ENCODE results near the gene TRAPPC10.

Gene TRAPPC10

DNA sequence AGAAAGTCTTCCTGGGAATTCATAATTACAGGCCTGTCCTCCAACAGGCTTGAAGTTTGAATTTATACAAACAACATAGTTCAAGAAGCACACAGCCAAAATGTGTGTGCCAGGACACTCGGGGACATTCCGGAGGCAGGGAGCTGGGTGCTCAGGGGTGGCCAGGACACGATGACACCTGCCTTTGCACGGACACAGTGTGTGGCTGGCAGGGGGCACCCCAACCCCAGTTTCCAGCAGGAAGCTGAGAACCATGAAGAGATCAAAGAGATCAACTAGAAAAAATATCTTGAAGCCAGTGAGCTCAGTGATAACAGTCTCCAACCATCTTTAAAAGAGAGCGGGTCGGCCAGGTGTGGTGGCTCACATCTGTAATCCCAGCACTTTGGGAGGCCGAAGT, 32.5 kb upstream of the TRAPPC10 start:
- no peak for DNase-seq
- in situ Hi-C loops (cut with MboI; ENCODE audit: low pct_unique_long_range_greater_than_20kb, low sequenced_read_pairs): no loop called here

- no peak for DNase-seq
- in situ Hi-C loops (cut with MboI; ENCODE audit: low pct_unique_long_range_greater_than_20kb, low sequenced_read_pairs): no loop called here
Measured at GRCh38 chr21:43981151-43981870, 30.8 kb upstream of the TRAPPC10 start.

GRCh38 chr21:43981871-43982210, 30.3 kb upstream of the TRAPPC10 start:
- DNase-seq: no peak
- in situ Hi-C loops (cut with MboI; ENCODE audit: low pct_unique_long_range_greater_than_20kb, low sequenced_read_pairs): no loop called here

DNA sequence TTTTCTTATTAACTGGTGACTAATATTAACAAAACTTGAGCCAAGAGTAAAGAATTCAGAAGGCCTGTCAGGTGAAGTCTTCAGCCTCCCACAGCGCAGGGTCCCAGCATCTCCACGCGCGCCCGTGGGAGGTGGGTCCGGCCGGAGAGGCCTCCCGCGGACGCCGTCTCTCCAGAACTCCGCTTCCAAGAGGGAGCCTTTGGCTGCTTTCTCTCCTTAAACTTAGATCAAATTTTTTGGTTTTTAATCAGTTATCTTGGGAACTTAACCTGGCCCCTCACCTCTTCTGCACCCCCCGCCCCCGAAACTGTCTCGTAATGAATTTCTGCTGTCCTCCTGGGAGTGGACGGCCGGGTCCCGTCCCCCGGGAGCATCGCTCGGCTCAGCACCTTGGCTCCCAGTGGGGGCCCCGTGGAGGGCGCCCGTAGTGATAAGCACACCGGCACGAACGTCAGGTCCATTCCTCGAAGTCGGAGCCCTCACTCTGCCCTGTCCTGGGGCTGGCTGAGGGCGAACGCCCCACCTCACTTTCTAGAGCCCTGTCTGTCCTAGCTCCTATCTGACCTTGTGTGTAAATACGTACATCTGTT, 29.5 kb upstream of the TRAPPC10 start:
- DNase-seq: no peak
- in situ Hi-C loops (cut with MboI; ENCODE audit: low pct_unique_long_range_greater_than_20kb, low sequenced_read_pairs): no loop called here

GRCh38 chr21:43983390-43983789, 28.7 kb upstream of the TRAPPC10 start:
- DNase-seq: no peak
- in situ Hi-C loops (cut with MboI; ENCODE audit: low pct_unique_long_range_greater_than_20kb, low sequenced_read_pairs): no loop called here

- no peak for DNase-seq
- in situ Hi-C loops (cut with MboI; ENCODE audit: low pct_unique_long_range_greater_than_20kb, low sequenced_read_pairs): no loop called here
Measured at GRCh38 chr21:43983860-43984420, 28.2 kb upstream of the TRAPPC10 start.

DNA sequence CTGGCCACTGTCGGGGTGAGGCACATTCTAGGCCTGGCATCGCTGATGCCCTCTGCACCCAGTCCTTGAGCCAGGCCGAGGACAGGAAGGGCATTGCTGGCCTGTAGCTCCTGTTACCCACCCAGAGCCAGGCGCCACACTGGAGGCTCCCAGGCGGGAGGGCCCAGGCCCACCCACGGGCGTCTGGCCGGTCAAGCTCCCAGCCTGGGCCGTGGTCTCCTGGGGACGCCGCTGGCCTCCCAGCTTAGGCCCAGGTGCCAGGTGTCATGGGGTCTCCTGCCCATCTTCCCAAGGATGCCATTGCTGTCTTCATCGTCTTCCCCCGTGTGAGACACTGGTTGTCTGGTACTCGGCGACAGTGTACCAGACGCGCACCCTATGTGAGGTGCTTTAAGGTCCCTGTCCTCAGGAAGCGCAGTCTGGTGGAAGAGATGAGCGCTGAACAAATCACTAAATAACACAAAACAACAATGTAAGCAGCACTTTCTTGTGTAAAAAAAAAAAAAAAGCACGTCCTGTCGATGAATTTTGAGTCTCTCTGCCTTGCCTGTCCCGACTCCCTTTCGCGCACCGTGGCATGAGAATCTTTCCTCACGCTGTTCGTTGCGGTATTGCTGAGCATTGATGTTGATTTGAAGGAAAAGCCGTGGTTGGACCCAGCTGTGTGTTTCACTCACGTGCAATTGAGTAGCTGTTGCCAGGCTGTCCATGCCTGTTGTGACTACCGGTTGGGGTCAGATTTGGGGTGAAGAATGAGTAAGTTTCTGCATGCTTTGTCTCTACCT, 27.0 kb upstream of the TRAPPC10 start:
- in situ Hi-C loops (cut with MboI; ENCODE audit: low pct_unique_long_range_greater_than_20kb, low sequenced_read_pairs): no loop called here

DNA sequence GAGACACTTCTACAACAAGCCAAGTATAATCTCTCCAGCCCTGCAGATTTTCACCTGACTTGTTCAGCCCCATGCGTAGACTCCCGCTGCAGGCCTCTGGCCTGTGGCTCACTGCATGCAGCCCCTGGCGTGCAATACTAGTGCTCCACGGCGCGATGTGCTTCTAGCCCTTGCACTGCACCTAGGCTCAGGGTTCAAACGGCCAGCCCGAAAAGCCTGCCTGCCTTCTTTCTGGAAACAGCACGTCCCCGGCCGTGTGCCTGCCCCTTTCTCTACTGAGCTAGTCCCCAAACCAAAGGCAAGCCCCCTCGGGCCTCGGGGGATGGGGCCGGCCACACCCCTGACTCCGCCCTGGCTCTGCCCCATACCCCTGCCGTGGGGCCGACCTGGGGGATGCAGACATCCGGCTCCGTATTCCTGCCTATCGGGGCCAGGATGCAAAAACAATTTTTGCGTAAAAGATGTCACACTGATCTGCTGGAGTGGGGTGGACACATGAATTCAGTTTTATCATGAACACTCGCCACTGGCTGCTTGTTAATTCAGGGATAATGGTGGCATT, 26.3 kb upstream of the TRAPPC10 start:
- DNase-seq: no peak
- in situ Hi-C loops (cut with MboI; ENCODE audit: low pct_unique_long_range_greater_than_20kb, low sequenced_read_pairs): no loop called here

More for the DNA sequence above, 27.0 kb upstream of the TRAPPC10 start:
- no peak for DNase-seq

DNA sequence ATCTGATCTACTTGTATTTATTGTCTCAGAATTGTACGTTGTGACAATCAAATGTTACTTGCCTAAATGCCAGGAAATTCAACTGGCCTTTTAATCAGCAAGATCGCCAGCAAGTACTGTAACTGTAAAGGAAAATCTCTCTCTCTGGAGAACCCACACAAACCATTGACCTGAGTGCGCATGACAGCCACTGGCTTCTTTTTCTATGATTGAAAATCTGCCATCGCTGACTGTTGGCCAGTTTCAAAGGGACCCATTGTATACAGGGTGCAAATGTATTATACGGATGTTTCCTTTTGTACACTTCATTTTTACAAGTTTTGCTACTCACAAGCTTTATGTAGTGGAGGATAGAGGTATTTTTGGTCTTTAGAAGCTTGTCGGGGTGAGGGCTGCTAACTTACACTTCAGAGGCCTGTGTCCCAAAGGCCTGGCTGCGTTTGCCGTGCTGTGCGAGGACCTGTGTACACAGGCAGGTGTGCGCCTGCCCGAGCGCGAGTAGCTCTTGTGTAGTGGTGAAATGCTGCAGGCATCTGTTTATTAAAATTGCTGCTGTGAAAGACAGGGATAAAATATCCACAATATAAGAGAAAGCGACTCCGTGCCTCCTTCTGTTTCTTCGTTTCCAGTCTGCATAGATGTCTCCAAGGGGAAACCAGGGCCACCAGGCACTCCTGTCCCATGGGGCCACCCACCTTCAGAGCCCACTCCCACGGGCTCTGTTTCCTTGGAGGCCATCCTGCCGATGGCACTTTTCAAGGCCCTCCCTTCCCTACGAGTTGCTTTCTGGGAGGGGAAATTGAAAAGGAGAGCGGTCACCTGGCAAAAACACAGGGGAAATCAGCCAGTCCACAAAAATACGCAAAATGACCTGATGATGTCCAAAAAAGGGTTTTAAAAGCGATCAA, 25.3 kb upstream of the TRAPPC10 start:
- in situ Hi-C loops (cut with MboI; ENCODE audit: low pct_unique_long_range_greater_than_20kb, low sequenced_read_pairs): no loop called here
- DNase-seq: no peak

DNA sequence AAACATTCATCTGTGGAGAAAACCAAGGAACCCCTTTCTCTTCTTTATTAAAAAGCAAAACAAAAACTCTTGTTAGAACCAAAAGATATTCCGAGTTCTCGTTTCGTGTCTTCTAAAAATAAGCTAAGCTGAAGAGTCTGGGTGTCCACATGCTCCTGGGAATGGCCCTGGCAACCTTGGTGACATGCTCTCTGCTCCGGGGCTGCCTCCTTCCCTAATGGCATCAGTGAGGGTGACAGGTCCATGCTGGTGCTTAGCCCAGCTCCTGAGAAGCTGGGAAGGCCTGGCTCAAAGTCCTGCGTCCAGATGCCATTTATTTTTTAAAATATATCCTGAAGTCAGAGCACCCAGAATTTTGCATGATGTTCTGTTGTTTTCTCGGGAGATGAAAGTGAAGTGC, 24.6 kb upstream of the TRAPPC10 start:
- in situ Hi-C loops (cut with MboI; ENCODE audit: low pct_unique_long_range_greater_than_20kb, low sequenced_read_pairs): no loop called here
- no peak for DNase-seq

DNA sequence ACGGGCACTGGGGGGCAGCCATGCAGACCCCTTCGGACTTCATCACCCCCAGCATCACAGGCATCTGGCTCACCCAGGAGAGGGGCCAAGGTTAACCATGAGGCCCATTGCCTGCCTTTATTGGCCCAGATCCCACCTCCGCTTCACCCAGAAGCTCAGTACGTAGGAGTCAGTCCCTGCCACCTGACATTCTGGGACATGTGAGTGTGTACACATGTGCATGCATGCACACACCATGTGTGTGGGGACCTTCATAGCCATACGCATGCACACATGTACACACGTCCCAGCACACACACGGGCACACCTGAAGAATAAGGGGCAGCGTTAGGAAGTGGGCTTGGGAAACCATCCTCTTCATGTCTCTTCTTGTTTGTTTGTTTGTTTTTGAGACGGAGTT, 24.1 kb upstream of the TRAPPC10 start:
- in situ Hi-C loops (cut with MboI; ENCODE audit: low pct_unique_long_range_greater_than_20kb, low sequenced_read_pairs): no loop called here
- DNase-seq: no peak

DNA sequence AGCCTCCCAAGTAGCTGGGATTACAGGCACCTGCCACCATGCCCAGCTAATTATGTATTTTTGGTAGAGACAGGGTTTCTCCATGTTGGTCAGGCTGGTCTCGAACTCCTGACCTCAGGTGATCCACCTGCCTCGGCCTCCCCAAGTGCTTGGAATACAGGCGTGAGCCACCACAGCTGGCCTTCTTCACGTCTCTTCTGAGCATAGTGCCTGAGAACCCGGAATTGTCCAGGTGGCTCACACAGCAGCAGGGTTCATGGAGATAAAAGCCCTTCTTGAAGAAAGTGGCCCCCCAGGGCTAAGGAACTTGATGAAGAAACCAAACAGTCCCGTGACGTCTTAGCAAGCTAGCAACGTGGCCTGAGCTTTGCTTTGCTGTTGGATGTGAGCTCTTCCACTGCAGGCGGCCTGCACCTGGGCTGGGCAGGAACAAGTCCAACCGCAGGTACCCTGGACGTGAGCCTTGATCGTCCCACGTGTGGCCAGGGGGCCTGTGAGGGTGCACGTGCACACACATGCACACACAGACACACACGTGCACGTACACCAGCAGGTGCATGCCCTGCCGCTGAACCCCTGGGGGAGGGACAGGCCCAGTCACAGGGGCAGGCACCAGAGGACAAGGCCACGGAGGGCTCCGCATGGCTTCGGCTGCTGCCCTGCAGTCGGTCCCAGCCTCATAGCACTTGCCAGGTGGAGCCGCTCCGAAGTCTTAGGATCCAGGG, 23.4 kb upstream of the TRAPPC10 start:
- no peak for DNase-seq
- in situ Hi-C loops (cut with MboI; ENCODE audit: low pct_unique_long_range_greater_than_20kb, low sequenced_read_pairs): no loop called here

DNA sequence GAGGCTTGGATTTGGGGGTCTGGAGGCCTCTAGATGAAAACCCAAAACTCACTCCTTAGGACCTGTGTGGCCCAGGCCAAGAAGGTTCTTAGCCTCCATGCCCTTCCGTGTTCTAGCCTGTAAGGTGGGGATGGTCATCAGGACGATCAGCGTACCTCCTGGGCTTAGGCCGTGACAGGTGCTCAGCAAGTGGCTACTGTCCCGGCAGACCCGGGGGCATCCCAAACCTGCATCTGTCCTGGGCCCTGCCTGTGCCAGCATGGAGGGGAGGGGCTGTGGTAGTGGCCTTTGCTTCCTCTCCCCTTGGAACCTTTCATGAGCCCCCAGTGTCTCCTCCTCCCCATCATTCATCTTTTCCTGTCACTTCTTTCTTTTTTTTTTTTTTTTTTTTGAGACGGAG, 22.7 kb upstream of the TRAPPC10 start:
- in situ Hi-C loops (cut with MboI; ENCODE audit: low pct_unique_long_range_greater_than_20kb, low sequenced_read_pairs): no loop called here

GRCh38 chr21:43991447-43991991, 20.6 kb upstream of the TRAPPC10 start:
- in situ Hi-C loops (cut with MboI; ENCODE audit: low pct_unique_long_range_greater_than_20kb, low sequenced_read_pairs): no loop called here
- no peak for DNase-seq

More for the DNA sequence above, 22.7 kb upstream of the TRAPPC10 start:
- DNase-seq: no peak

DNA sequence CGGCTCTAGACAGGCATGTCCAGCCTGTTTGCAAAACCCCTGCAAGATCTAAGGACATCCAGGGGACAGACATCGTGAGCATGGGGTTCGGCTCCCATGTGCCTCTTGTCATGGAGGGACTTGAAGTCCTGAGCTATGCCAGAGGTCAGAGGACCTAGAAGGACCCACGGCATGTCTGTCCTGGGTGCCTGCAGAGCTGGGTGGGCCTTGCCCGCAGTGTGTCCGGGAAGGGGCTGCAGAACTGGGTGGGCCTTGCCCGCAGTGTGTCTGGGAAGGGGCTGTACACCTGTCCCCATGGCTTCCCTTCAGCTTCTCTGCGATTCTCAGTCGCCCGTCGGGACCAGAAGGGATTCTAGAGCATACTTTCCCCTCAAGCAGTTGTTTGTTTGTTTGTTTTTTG, 20.0 kb upstream of the TRAPPC10 start:
- no peak for DNase-seq

DNA sequence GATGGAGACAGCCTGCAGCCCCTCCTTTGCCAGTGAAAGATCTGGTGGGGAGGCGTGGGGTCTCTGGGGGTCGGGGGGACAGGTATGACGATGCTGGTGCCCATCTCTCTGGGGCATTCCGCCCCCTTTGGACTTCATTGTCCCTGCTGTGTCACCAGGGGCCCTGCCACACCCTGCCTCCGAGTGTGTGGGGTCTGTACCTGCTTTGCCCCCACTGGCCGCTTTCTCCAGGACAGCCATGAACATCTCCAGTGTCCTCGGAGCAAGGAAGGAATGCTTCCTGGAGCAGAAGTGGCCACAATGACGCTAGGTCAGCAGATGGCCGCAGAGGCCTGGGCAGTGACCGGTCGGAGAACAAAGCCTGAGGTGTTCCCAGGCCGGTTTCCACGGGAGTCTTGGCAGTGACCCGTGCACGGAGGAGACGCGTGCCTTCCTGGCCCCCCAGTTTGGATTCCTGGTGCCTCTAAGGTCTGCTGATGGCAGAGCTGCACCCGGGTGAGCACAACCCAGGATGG, 18.6 kb upstream of the TRAPPC10 start:
- in situ Hi-C loops (cut with MboI; ENCODE audit: low pct_unique_long_range_greater_than_20kb, low sequenced_read_pairs): no loop called here
- no peak for DNase-seq

More for the DNA sequence above, 20.0 kb upstream of the TRAPPC10 start:
- in situ Hi-C loops (cut with MboI; ENCODE audit: low pct_unique_long_range_greater_than_20kb, low sequenced_read_pairs): no loop called here

- DNase-seq: no peak
- in situ Hi-C loops (cut with MboI; ENCODE audit: low pct_unique_long_range_greater_than_20kb, low sequenced_read_pairs): no loop called here
Measured at GRCh38 chr21:43994085-43994484, 18.0 kb upstream of the TRAPPC10 start.

- DNase-seq: no peak
- in situ Hi-C loops (cut with MboI; ENCODE audit: low pct_unique_long_range_greater_than_20kb, low sequenced_read_pairs): no loop called here
Measured at GRCh38 chr21:43994646-43995045, 17.5 kb upstream of the TRAPPC10 start.

All from KBM-7 (cell line).